Activated naive CD8-positive, alpha-beta T cell treated with anti-CD3 and anti-CD28 coated beads, Interleukin-2, amount 10 ng/mL, durations not matched to agents 7 days and 5 days (primary cell): Measurements from ENCODE around the gene ARHGAP26. TPM values are rescaled to one million over a fixed set of nuclear protein-coding genes. Genes with fewer than 3 reads are reported as not detected.

ENCODE experiments used
- ATAC-seq: fragments of 150-1000 bp; cut with Tn5 transposase; one replicate; pipeline ENCODE4 v1.10.0; 2021; ENCODE audit warnings: low read depth, moderate library complexity
- POLR2A ChIA-PET: fragments of 350-600 bp; sonication (Branson Sonifier 250); formaldehyde crosslinking; loops from one replicate; lab custom pipeline; 2021; ENCODE audit warnings: antibody characterized with exemption; lab: Charles Lee
- DNase-seq: peaks from one replicate; pipeline ENCODE4 v3.0.0; 2021
- H3K27ac Mint-ChIP-seq: one replicate; pipeline ENCODE4 v1.8.0; 2022; ENCODE audit warnings: mild to moderate bottlenecking, mixed read lengths
- H3K27me3 Mint-ChIP-seq: one replicate; pipeline ENCODE4 v1.8.0; 2022; ENCODE audit warnings: mild to moderate bottlenecking, moderate library complexity, mixed read lengths
- H3K36me3 Mint-ChIP-seq: one replicate; pipeline ENCODE4 v1.8.0; 2021; ENCODE audit warnings: mild to moderate bottlenecking, mixed read lengths
- H3K4me1 Mint-ChIP-seq: one replicate; pipeline ENCODE4 v1.8.0; 2021; ENCODE audit warnings: mixed read lengths
- H3K4me3 Mint-ChIP-seq: one replicate; pipeline ENCODE4 v1.8.0; 2022; ENCODE audit warnings: mild to moderate bottlenecking, moderate library complexity, mixed read lengths
- H3K9me3 Mint-ChIP-seq: one replicate; pipeline ENCODE4 v1.8.0; 2021; ENCODE audit warnings: mixed read lengths
- total RNA-seq, 2 experiments: library from RNA; stranded (reverse); gene quantifications; one replicate each; pipeline ENCODE4 v1.2.3, GENCODE V29; 2021

ARHGAP26 gene
- total RNA-seq, 2 experiments from 2014 or later: 30.6 to 32.0 TPM

GRCh38 chr5:142881076-142881783 lies 111.1 kb downstream of the ARHGAP26 start:
- no peak for ATAC-seq
- Mint-ChIP-seq H3K9me3 (no peaks in the 10 kb centered on the region), H3K27me3 (no peaks in the 10 kb centered on the region), H3K4me1 (peaks cover 4% of the 10 kb centered on the region), H3K27ac (no peak overlapping the region), H3K4me3 (no peak overlapping the region), H3K36me3 (no peaks in the 10 kb centered on the region)
- DNase-seq: no peak
- POLR2A ChIA-PET: no interaction called here

- H3K4me3 Mint-ChIP-seq: no peak overlapping the region
- no peak for ATAC-seq
- H3K36me3 Mint-ChIP-seq: no peaks in the 10 kb centered on the region
- POLR2A ChIA-PET: no interaction called here
- H3K27me3 Mint-ChIP-seq: no peaks in the 10 kb centered on the region
- no peak overlapping the region for H3K27ac Mint-ChIP-seq
- H3K9me3 Mint-ChIP-seq: no peaks in the 10 kb centered on the region
- peaks cover 4% of the 10 kb centered on the region for H3K4me1 Mint-ChIP-seq
- no peak for DNase-seq
Measured at GRCh38 chr5:142881784-142882126, 111.6 kb downstream of the ARHGAP26 start.

- Mint-ChIP-seq H3K4me3 (no peak overlapping the region), H3K36me3 (no peaks in the 10 kb centered on the region), H3K27me3 (no peaks in the 10 kb centered on the region), H3K4me1 (peaks cover 4% of the 10 kb centered on the region), H3K9me3 (no peaks in the 10 kb centered on the region), H3K27ac (no peak overlapping the region)
- DNase-seq: no peak
- ATAC-seq: no peak
- POLR2A ChIA-PET: interaction anchor here (0.7 kb wide), 1 partner anchor 23 kb away, joined by 3 read pairs; no protein-coding TSS in a partner anchor
Measured at GRCh38 chr5:142883025-142883424, 112.8 kb downstream of the ARHGAP26 start.

- Mint-ChIP-seq H3K27me3 (no peaks in the 10 kb centered on the region), H3K4me3 (no peak overlapping the region), H3K27ac (no peak overlapping the region), H3K9me3 (no peaks in the 10 kb centered on the region), H3K4me1 (peaks cover 4% of the 10 kb centered on the region), H3K36me3 (no peaks in the 10 kb centered on the region)
- no peak for ATAC-seq
- POLR2A ChIA-PET: no interaction called here
- no peak for DNase-seq
Measured at GRCh38 chr5:142883438-142883837, 113.3 kb downstream of the ARHGAP26 start.

DNA sequence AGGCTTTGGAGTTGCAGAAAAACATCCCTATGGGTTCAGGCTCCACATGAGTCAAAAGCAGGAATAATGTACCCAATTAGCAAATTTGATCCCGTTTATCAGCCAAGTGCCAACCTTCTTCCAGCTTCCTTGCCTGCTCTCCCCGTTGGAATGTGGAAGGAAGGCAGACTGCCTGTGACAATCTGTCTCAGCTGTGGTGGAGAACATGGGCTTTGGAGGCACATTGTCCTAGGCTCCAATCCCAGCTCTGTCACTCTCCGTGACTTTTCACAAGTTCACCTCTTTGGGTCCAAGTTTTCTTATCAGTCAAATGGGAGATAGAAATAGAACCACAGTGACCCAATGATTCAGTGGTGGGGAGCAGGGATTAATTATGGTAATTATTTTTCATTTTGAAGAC lies 113.9 kb downstream of the ARHGAP26 start:
- Mint-ChIP-seq H3K36me3 (no peaks in the 10 kb centered on the region), H3K9me3 (no peaks in the 10 kb centered on the region), H3K4me1 (peaks cover 4% of the 10 kb centered on the region), H3K27me3 (no peaks in the 10 kb centered on the region), H3K4me3 (no peak overlapping the region), H3K27ac (no peak overlapping the region)
- DNase-seq (no peak), ATAC-seq (no peak)
- POLR2A ChIA-PET: no interaction called here

GRCh38 chr5:142886211-142886610 lies 116.0 kb downstream of the ARHGAP26 start:
- H3K27ac Mint-ChIP-seq: no peak overlapping the region
- no peak for DNase-seq
- no peaks in the 10 kb centered on the region for H3K9me3 Mint-ChIP-seq
- H3K36me3 Mint-ChIP-seq: no peaks in the 10 kb centered on the region
- H3K4me1 Mint-ChIP-seq: peaks cover 6% of the 10 kb centered on the region
- no peaks in the 10 kb centered on the region for H3K27me3 Mint-ChIP-seq
- no peak overlapping the region for H3K4me3 Mint-ChIP-seq
- ATAC-seq: no peak
- POLR2A ChIA-PET: no interaction called here

DNA sequence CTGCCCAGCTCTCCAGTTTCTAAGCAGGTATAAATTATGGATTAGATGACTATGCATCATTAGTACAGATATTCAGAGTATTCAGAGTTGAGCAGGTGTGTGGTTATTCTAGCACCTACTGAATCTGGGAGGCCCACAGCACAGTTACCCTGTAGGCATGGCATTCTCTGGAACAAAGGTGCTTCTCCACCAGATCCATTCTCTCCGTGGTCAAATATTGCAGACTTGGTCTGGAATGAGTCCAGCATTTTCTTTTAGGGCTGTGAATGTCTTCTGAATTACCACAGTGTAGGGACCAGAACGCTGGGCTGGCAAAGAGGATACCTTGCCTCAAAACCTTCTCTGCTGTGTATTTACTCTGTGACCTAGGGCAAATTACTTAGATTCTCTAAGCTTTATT lies 116.8 kb downstream of the ARHGAP26 start:
- POLR2A ChIA-PET: no interaction called here

DNA sequence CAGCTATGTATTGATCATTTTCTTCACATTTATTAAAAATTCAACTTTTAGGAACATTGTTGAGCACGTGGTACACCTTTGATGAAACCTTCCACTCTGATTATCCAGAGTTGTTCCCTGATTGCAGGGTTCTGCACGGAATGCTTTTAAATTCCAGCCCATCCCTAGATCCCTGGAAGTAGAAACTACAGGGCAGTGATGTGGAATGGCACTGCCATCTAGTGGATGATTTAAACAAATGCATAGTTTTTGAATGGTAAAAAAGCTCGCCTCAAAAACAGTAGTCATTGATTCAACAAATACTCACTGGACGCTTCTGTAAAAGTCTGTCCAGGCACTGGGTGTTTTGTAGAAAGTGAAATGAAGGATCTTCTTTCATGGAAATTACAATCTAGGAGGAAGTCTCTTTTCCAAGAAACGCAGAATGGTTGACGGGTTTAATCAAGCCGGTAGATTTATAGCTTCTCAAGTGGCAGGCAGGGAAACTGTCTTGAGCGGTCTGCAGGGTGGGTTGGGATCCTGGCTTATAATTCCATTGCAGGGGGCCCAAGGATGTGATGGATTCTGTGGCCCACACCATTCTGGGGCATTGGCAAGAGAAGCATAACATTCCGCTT lies 118.4 kb downstream of the ARHGAP26 start:
- DNase-seq (no peak), ATAC-seq (no peak)
- Mint-ChIP-seq H3K9me3 (no peaks in the 10 kb centered on the region), H3K27me3 (no peaks in the 10 kb centered on the region), H3K4me1 (peaks cover 6% of the 10 kb centered on the region), H3K27ac (no peak overlapping the region), H3K36me3 (no peaks in the 10 kb centered on the region), H3K4me3 (no peak overlapping the region)
- POLR2A ChIA-PET: interaction anchor here (0.8 kb wide), 1 partner anchor 175 kb away, joined by 3 read pairs; no protein-coding TSS in a partner anchor

More for the DNA sequence above, 116.8 kb downstream of the ARHGAP26 start:
- no peak for ATAC-seq
- Mint-ChIP-seq H3K27ac (no peak overlapping the region), H3K9me3 (no peaks in the 10 kb centered on the region), H3K4me1 (peaks cover 6% of the 10 kb centered on the region), H3K27me3 (no peaks in the 10 kb centered on the region), H3K4me3 (no peak overlapping the region), H3K36me3 (no peaks in the 10 kb centered on the region)
- DNase-seq: no peak

GRCh38 chr5:142892021-142892420 lies 121.8 kb downstream of the ARHGAP26 start:
- H3K27me3 Mint-ChIP-seq: no peaks in the 10 kb centered on the region
- no peak overlapping the region for H3K4me3 Mint-ChIP-seq
- no peaks in the 10 kb centered on the region for H3K9me3 Mint-ChIP-seq
- peaks cover 5% of the 10 kb centered on the region for H3K4me1 Mint-ChIP-seq
- ATAC-seq: no peak
- no peak for DNase-seq
- H3K27ac Mint-ChIP-seq: no peak overlapping the region
- H3K36me3 Mint-ChIP-seq: peaks cover 4% of the 10 kb centered on the region
- POLR2A ChIA-PET: no interaction called here

DNA sequence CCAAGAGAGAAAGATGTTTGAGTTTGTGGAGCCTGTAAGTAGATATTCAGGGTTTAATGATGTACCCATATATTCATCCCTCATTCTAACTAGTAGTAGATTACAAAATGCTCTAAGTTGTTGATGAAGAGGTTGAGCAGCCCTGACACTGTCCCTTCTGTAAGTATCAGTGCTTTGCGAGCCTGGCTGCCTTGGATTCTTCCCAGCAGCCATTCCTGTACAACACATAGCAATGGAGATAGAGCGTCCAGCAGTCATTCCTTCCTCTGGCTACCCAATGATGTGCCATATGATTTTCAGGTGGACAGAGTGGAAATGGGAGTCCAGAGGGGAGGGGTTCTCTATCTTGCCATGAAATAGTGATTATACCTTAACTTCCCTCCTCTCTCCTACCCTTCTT lies 124.1 kb downstream of the ARHGAP26 start:
- H3K27ac Mint-ChIP-seq: no peak overlapping the region
- H3K27me3 Mint-ChIP-seq: no peaks in the 10 kb centered on the region
- POLR2A ChIA-PET: no interaction called here
- no peaks in the 10 kb centered on the region for H3K9me3 Mint-ChIP-seq
- H3K4me3 Mint-ChIP-seq: no peak overlapping the region
- peaks cover 6% of the 10 kb centered on the region for H3K36me3 Mint-ChIP-seq
- no peak for DNase-seq
- H3K4me1 Mint-ChIP-seq: peaks cover 6% of the 10 kb centered on the region
- ATAC-seq: no peak

- H3K27me3 Mint-ChIP-seq: no peaks in the 10 kb centered on the region
- peaks cover 6% of the 10 kb centered on the region for H3K4me1 Mint-ChIP-seq
- POLR2A ChIA-PET: no interaction called here
- H3K27ac Mint-ChIP-seq: no peak overlapping the region
- no peak for DNase-seq
- no peaks in the 10 kb centered on the region for H3K9me3 Mint-ChIP-seq
- H3K36me3 Mint-ChIP-seq: peaks cover 6% of the 10 kb centered on the region
- ATAC-seq: no peak
- H3K4me3 Mint-ChIP-seq: no peak overlapping the region
Measured at GRCh38 chr5:142894749-142895148, 124.6 kb downstream of the ARHGAP26 start.

DNA sequence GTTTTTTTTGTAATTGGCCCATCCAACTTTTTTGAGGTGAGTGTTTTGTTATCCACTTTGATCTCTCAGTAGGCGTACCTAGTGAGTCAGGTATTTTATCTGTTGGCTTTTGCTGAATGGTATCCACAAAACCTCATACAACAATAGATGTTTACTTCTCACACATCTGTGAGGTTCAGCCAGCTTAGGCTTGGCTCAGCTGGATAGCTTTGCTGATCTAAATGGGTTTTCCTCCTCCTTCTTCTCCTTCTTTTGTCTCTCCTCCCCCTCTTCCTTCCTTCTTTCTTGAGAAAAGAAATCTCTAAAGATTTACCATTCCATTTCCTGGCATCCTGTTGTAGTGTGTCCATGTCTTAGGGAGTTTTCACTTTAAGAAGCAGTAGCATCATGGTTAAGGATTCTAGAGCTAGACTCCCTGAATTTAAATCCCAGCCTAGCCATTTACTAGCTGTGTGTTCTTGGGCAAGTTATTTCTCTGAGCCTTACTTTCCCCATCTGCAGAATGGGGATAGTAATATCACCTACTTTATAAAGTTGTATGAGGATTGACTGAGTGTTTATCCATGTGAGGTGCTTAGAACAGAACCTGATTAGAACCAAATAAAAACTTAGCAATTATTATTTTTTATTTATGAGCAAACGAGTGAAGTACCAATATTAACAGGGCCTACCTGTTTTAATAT lies 126.3 kb downstream of the ARHGAP26 start:
- Mint-ChIP-seq H3K27me3 (no peaks in the 10 kb centered on the region), H3K4me1 (peaks cover 3% of the 10 kb centered on the region), H3K9me3 (no peaks in the 10 kb centered on the region), H3K4me3 (no peak overlapping the region), H3K27ac (no peak overlapping the region), H3K36me3 (peaks cover 6% of the 10 kb centered on the region)
- ATAC-seq: no peak
- no peak for DNase-seq
- POLR2A ChIA-PET: no interaction called here

DNA sequence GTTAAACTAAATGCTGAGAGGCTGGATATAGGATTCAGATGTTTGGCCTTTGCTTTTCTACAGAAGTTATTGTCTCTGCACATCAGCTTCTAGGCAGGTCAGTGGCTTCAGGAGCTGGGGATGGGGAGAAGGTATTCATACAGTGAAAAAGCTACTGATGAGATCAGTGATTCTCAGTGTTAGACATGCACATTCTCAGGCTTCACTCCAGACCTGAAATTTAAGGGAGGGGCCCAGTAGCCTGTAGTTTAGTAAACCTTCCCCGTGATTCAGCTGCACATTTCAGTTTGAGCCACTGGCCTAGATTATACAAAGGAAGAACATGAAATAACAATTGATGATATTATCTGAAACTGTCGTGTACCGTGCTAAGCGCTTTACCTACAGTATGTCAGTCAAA lies 127.2 kb downstream of the ARHGAP26 start:
- Mint-ChIP-seq H3K36me3 (peaks cover 6% of the 10 kb centered on the region), H3K9me3 (no peaks in the 10 kb centered on the region), H3K27ac (no peak overlapping the region), H3K4me3 (no peak overlapping the region), H3K4me1 (peaks cover 3% of the 10 kb centered on the region), H3K27me3 (no peaks in the 10 kb centered on the region)
- POLR2A ChIA-PET: no interaction called here
- no peak for DNase-seq
- ATAC-seq: no peak

- H3K9me3 Mint-ChIP-seq: no peaks in the 10 kb centered on the region
- no peak for ATAC-seq
- no peak overlapping the region for H3K27ac Mint-ChIP-seq
- H3K36me3 Mint-ChIP-seq: peaks cover 12% of the 10 kb centered on the region
- no peak for DNase-seq
- POLR2A ChIA-PET: no interaction called here
- H3K4me3 Mint-ChIP-seq: no peak overlapping the region
- H3K27me3 Mint-ChIP-seq: no peaks in the 10 kb centered on the region
- peaks cover 5% of the 10 kb centered on the region for H3K4me1 Mint-ChIP-seq
Measured at GRCh38 chr5:142900927-142901326, 130.8 kb downstream of the ARHGAP26 start.
